Upper lobe of left lung (tissue), 6 donors: ENCODE data around the gene MRPS27. TPM values are rescaled to one million over a fixed set of nuclear protein-coding genes. Genes with fewer than 3 reads are reported as not detected.

ENCODE experiments used
- ATAC-seq, 2 donors: fragments of 200-7000 bp; cut with Tn5 transposase; one replicate each; pipeline ENCODE4 v1.9.1; 2022; ENCODE audit warnings: mild to moderate bottlenecking in 2 of 2, moderate library complexity in 2 of 2; ENCODE audit not compliant: low FRiP score in 2 of 2
- DNase-seq, 2 donors: peaks; one replicate each; pipeline ENCODE4 v3.0.0-alpha.2; 2019 to 2020
- H3K27ac ChIP-seq, 4 donors: fragments of 200-600 bp; sonication (generic); one replicate each; pipeline ENCODE4 v1.5.1; 2016 to 2019
- H3K27me3 ChIP-seq, 4 donors: fragments of 200-600 bp; sonication (generic); one replicate each; pipeline ENCODE4 v1.5.1; 2017 to 2019
- H3K36me3 ChIP-seq, 4 donors: fragments of 200-600 bp; sonication (generic); one replicate each; pipeline ENCODE4 v1.5.1; 2016 to 2019
- H3K4me1 ChIP-seq, 4 donors: fragments of 200-600 bp; sonication (generic); one replicate each; pipeline ENCODE4 v1.5.1; 2018 to 2019
- H3K4me3 ChIP-seq, 4 donors: fragments of 200-600 bp; sonication (generic); one replicate each; pipeline ENCODE4 v1.5.1; 2017 to 2019; ENCODE audit warnings: mild to moderate bottlenecking in 2 of 4, moderate library complexity in 1 of 4
- H3K9me3 ChIP-seq, 4 donors: fragments of 200-600 bp; sonication (generic); one replicate each; pipeline ENCODE4 v1.5.1; 2018 to 2019
- CTCF ChIP-seq, 6 experiments: fragments of 450-650 bp in 4 of 6; fragments of 200-600 bp in 2 of 6; sonication (generic) in 2 of 6; IDR thresholded peaks; one replicate each; pipeline ENCODE4 v1.5.1; 2016 to 2019; ENCODE audit warnings: antibody characterized with exemption in 6 of 6
- EP300 ChIP-seq, 4 donors: sonication (generic); formaldehyde crosslinking; IDR thresholded peaks; one replicate each; pipeline ENCODE4 v1.5.1; 2017; ENCODE audit warnings: antibody characterized with exemption in 4 of 4, control low read depth in 2 of 4
- POLR2A ChIP-seq, 4 donors: fragments of 450-650 bp; IDR thresholded peaks; one replicate each; pipeline ENCODE4 v1.5.1; 2016 to 2017; ENCODE audit warnings: antibody characterized with exemption in 4 of 4, mild to moderate bottlenecking in 2 of 4
- POLR2AphosphoS5 ChIP-seq, 2 donors: sonication (generic); formaldehyde crosslinking; IDR thresholded peaks; one replicate each; pipeline ENCODE4 v1.5.1; 2017; ENCODE audit warnings: antibody characterized with exemption in 2 of 2
- WGBS, 2 donors: methylation state at CpG; one replicate each; pipeline ENCODE4 v1.1.5; 2017 to 2018; 5-methylcytosine and 5-hydroxymethylcytosine counted together
- total RNA-seq, 6 donors: library from RNA; depleted of rRNA in 4 of 6; stranded (reverse); fragments of >200 nt in 4 of 6; gene quantifications; one replicate each; pipeline versions ENCODE4 v1.1.0 to v1.2.1, GENCODE V29; 2016 to 2021
- donor health status: DM: no; HTN: no; CAD: no; lungs with moderate emphysema.
- donor health status: DM: no; HTN: yes; CAD: no; lungs with severe emphysema.

The MRPS27 gene
- total RNA-seq, 6 donors from 2014 or later = 15.7 to 36.9 (median 34.4) TPM

GRCh38 chr5:72242796-72243475 lies 77.1 kb downstream of the MRPS27 start:
- ATAC-seq (no peak), DNase-seq (no peak)
- Histone ChIP-seq H3K27me3 (no peaks in the 10 kb centered on the region), H3K4me1 (peaks cover 18 to 22% (median 20%) of the 10 kb centered on the region in 4 donors), H3K27ac (no peak overlapping the region), H3K9me3 (no peaks in the 10 kb centered on the region), H3K36me3 (peaks cover 0 to 2% (median 0%) of the 10 kb centered on the region in 4 donors), H3K4me3 (no peak overlapping the region)
- TF ChIP-seq POLR2A (IDR thresholded peaks at IDR 0.05) (no peak), POLR2AphosphoS5 (IDR thresholded peaks at IDR 0.05) (no peak), CTCF (IDR thresholded peaks at IDR 0.05) (no peak), EP300 (IDR thresholded peaks at IDR 0.05) (no peak)
- WGBS, 2 donors = 93 to 94% methylated on average over 7 of the region's 7 CpGs

DNA sequence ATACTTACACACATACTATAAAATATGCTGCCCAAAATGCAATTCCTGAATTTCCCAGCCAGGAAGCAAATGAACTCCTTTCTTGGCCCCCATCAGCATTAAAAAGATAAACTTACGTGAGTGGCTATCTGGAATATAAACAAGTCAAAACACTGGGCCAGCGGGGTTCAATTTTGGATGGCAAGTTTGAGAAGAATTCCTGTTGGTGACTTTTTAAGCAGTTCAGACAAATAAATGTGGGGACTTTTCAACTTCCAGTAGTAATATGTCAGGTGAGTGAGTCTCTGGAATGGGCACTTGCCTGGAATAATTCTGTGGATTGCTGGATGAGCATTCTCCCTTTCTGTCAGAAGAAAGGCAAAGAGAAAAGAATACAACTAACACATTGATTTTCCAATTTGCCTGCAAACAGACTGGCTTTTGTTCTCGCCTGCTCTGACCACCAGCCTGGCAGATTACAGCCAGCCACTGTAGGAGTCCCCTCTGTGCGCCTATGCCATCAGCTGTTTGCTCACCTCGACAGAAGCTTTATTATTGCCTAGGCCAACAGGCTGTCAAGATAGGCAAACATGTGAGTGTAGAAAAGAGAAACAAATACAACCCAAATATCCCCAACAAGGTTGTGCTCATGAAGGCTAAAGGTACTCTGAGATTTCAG lies 78.6 kb downstream of the MRPS27 start:
- peaks cover 0 to 13% (median 2%) of the 10 kb centered on the region in 4 donors for H3K36me3 ChIP-seq
- no peak for DNase-seq
- no peaks in the 10 kb centered on the region for H3K27me3 ChIP-seq
- H3K27ac ChIP-seq = no peak overlapping the region
- no peak for ATAC-seq
- TF ChIP-seq POLR2AphosphoS5 (IDR thresholded peaks at IDR 0.05) = no peak
- TF ChIP-seq CTCF (IDR thresholded peaks at IDR 0.05) = no peak
- no peaks in the 10 kb centered on the region for H3K9me3 ChIP-seq
- no peak overlapping the region for H3K4me3 ChIP-seq
- peaks cover 3 to 10% (median 8%) of the 10 kb centered on the region in 4 donors for H3K4me1 ChIP-seq
- WGBS, 2 donors = 84 to 88% methylated on average over 5 of the region's 5 CpGs

DNA sequence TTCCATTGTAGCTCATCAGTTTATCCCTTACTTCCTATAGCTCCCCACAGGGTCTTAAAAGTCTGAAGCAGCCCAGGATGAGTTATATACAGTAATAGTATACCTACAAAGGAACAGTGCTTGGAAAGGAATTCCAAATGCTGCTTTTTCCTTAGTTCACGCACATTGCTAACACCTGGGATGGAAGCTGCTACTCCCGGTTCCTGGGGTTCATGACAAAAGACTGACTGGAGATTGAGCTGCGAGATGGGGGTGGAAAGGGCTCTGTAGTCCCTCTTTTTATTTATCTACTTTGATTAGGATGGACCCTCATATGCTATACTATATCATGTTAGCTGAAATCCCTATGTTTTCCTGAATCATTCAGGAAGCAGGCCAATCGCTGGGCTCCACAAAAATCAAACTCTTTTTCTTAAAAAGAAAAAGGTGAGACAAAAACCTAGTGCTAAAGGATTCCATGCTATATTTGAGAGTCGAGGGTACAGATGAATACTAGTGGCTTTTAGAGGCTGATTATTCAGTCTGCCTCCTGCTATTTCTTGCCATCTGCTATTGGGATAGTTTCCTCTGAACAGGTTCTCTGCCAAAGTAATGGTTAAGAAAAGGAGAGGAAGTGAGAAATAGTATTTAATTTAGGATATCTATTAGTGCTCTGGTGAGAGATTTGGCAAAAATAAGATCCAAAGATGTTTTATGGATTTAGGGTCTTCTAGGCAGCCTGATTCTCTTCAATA lies 81.2 kb downstream of the MRPS27 start:
- Histone ChIP-seq H3K4me1 (peaks cover 0 to 10% (median 3%) of the 10 kb centered on the region in 4 donors), H3K4me3 (no peak overlapping the region), H3K27ac (no peak overlapping the region), H3K36me3 (peaks cover 0 to 22% (median 2%) of the 10 kb centered on the region in 4 donors), H3K27me3 (no peaks in the 10 kb centered on the region), H3K9me3 (no peaks in the 10 kb centered on the region)
- no peak for TF ChIP-seq EP300 (IDR thresholded peaks at IDR 0.05)
- no peak for TF ChIP-seq POLR2AphosphoS5 (IDR thresholded peaks at IDR 0.05)
- TF ChIP-seq CTCF (IDR thresholded peaks at IDR 0.05) = no peak
- TF ChIP-seq POLR2A (IDR thresholded peaks at IDR 0.05) = no peak
- WGBS, 2 donors = 91 to 95% methylated on average over 5 of the region's 5 CpGs
- ATAC-seq = no peak
- DNase-seq = no peak

- H3K4me3 ChIP-seq = no peak overlapping the region
- H3K9me3 ChIP-seq = no peaks in the 10 kb centered on the region
- no peak overlapping the region for H3K27ac ChIP-seq
- H3K27me3 ChIP-seq = no peaks in the 10 kb centered on the region
- ATAC-seq (no peak), DNase-seq (no peak)
- H3K36me3 ChIP-seq = peaks cover 0 to 22% (median 2%) of the 10 kb centered on the region in 4 donors
- peaks cover 0 to 10% (median 3%) of the 10 kb centered on the region in 4 donors for H3K4me1 ChIP-seq
- WGBS, 2 donors = 96 to 99% methylated on average over 3 of the region's 3 CpGs
- TF ChIP-seq CTCF (IDR thresholded peaks at IDR 0.05) (no peak), POLR2A (IDR thresholded peaks at IDR 0.05) (no peak), POLR2AphosphoS5 (IDR thresholded peaks at IDR 0.05) (no peak)
Measured at GRCh38 chr5:72237879-72238278, 82.2 kb downstream of the MRPS27 start.
